Body of pancreas (tissue), 4 donors: ENCODE measurements around the gene SLFN12L.

Experiments used
- CTCF ChIP-seq, 7 experiments: fragments of 450-650 bp in 4 of 7; fragments of 200-600 bp in 3 of 7; sonication (generic) in 3 of 7; IDR thresholded peaks; one replicate each; pipeline ENCODE4 v1.5.1; 2016 to 2019; ENCODE audit warnings: antibody characterized with exemption in 7 of 7
- POLR2A ChIP-seq, 3 donors: fragments of 450-650 bp; IDR thresholded peaks; one replicate each; pipeline ENCODE4 v1.6.1; 2016; ENCODE audit warnings: antibody characterized with exemption in 3 of 3, mild to moderate bottlenecking in 2 of 3

GRCh38 chr17:35493040-35493439 is 44.4 kb downstream of the SLFN12L start:
- TF ChIP-seq POLR2A (IDR thresholded peaks at IDR 0.05) (no peak), CTCF (IDR thresholded peaks at IDR 0.05) (no peak)
